ENCODE results near the gene GBX1. TPM values are rescaled to one million over a fixed set of nuclear protein-coding genes. Genes with fewer than 3 reads are reported as not detected.

GBX1 gene
- total and polyA plus RNA-seq, 2 donors: 0.07 TPM; not detected in 1

- Histone ChIP-seq H3K4me1 (ENCODE audit: control insufficient read depth in 2 of 2, insufficient read depth in 2 of 2, low read length in 2 of 2) (no peaks in the 10 kb centered on the region), H3K4me3 (ENCODE audit: low read length in 2 of 2) (no peak overlapping the region), H3K9me3 (ENCODE audit: control insufficient read depth in 2 of 2, insufficient read depth in 1 of 2, low read length in 1 of 2) (no peaks in the 10 kb centered on the region), H3K27ac (ENCODE audit: low read depth in 1 of 2, low read length in 1 of 2) (no peak overlapping the region), H3K36me3 (ENCODE audit: control insufficient read depth in 2 of 2, insufficient read depth in 2 of 2, low read length in 1 of 2) (peaks cover 0 to 4% of the 10 kb centered on the region in 2 donors), H3K27me3 (ENCODE audit: control insufficient read depth in 2 of 2, insufficient read depth in 1 of 2, low read length in 1 of 2) (peaks cover 2 to 18% of the 10 kb centered on the region in 2 donors)
- DNase-seq (ENCODE audit: low read depth in 6 of 9, low spot score in 9 of 9): no peak
- 97% methylated on average over 7 of the region's 7 CpGs for WGBS
These were observed 23.1 kb downstream of the GBX1 start for GRCh38 chr7:151144387-151144786.

- H3K27me3 ChIP-seq (ENCODE audit: control insufficient read depth in 2 of 2, insufficient read depth in 1 of 2, low read length in 1 of 2): peaks cover 2 to 9% of the 10 kb centered on the region in 2 donors
- 93% methylated on average over 25 of the region's 25 CpGs for WGBS
- H3K4me1 ChIP-seq (ENCODE audit: control insufficient read depth in 2 of 2, insufficient read depth in 2 of 2, low read length in 2 of 2): no peaks in the 10 kb centered on the region
- H3K27ac ChIP-seq (ENCODE audit: low read depth in 1 of 2, low read length in 1 of 2): no peak overlapping the region
- H3K9me3 ChIP-seq (ENCODE audit: control insufficient read depth in 2 of 2, insufficient read depth in 1 of 2, low read length in 1 of 2): no peaks in the 10 kb centered on the region
- peaks cover 0 to 4% of the 10 kb centered on the region in 2 donors for H3K36me3 ChIP-seq (ENCODE audit: control insufficient read depth in 2 of 2, insufficient read depth in 2 of 2, low read length in 1 of 2)
- no peak overlapping the region for H3K4me3 ChIP-seq (ENCODE audit: low read length in 2 of 2)
- no peak for DNase-seq (ENCODE audit: low read depth in 6 of 9, low spot score in 9 of 9)
These were observed 24.1 kb downstream of the GBX1 start for GRCh38 chr7:151143261-151144015.

GRCh38 chr7:151142686-151143040 lies 24.8 kb downstream of the GBX1 start:
- Histone ChIP-seq H3K27ac (ENCODE audit: low read depth in 1 of 2, low read length in 1 of 2) (no peak overlapping the region), H3K4me3 (ENCODE audit: low read length in 2 of 2) (no peak overlapping the region), H3K4me1 (ENCODE audit: control insufficient read depth in 2 of 2, insufficient read depth in 2 of 2, low read length in 2 of 2) (no peaks in the 10 kb centered on the region), H3K9me3 (ENCODE audit: control insufficient read depth in 2 of 2, insufficient read depth in 1 of 2, low read length in 1 of 2) (no peaks in the 10 kb centered on the region), H3K27me3 (ENCODE audit: control insufficient read depth in 2 of 2, insufficient read depth in 1 of 2, low read length in 1 of 2) (peaks cover 0 to 3% of the 10 kb centered on the region in 2 donors), H3K36me3 (ENCODE audit: control insufficient read depth in 2 of 2, insufficient read depth in 2 of 2, low read length in 1 of 2) (peaks cover 0 to 4% of the 10 kb centered on the region in 2 donors)
- no peak for DNase-seq (ENCODE audit: low read depth in 6 of 9, low spot score in 9 of 9)
- WGBS: 88% methylated on average over 10 of the region's 10 CpGs

GRCh38 chr7:151141855-151142685 lies 25.4 kb downstream of the GBX1 start:
- DNase-seq (ENCODE audit: low read depth in 6 of 9, low spot score in 9 of 9): no peak
- WGBS: 98% methylated on average over 31 of the region's 31 CpGs
- no peak overlapping the region for H3K27ac ChIP-seq (ENCODE audit: low read depth in 1 of 2, low read length in 1 of 2)
- H3K27me3 ChIP-seq (ENCODE audit: control insufficient read depth in 2 of 2, insufficient read depth in 1 of 2, low read length in 1 of 2): peaks cover 0 to under 1% of the 10 kb centered on the region in 2 donors
- H3K4me1 ChIP-seq (ENCODE audit: control insufficient read depth in 2 of 2, insufficient read depth in 2 of 2, low read length in 2 of 2): no peaks in the 10 kb centered on the region
- no peak overlapping the region for H3K4me3 ChIP-seq (ENCODE audit: low read length in 2 of 2)
- H3K36me3 ChIP-seq (ENCODE audit: control insufficient read depth in 2 of 2, insufficient read depth in 2 of 2, low read length in 1 of 2): peaks cover 0 to 4% of the 10 kb centered on the region in 2 donors
- no peaks in the 10 kb centered on the region for H3K9me3 ChIP-seq (ENCODE audit: control insufficient read depth in 2 of 2, insufficient read depth in 1 of 2, low read length in 1 of 2)

- H3K36me3 ChIP-seq (ENCODE audit: control insufficient read depth in 2 of 2, insufficient read depth in 2 of 2, low read length in 1 of 2): peaks cover 0 to 4% of the 10 kb centered on the region in 2 donors
- H3K9me3 ChIP-seq (ENCODE audit: control insufficient read depth in 2 of 2, insufficient read depth in 1 of 2, low read length in 1 of 2): no peaks in the 10 kb centered on the region
- WGBS: 99% methylated on average over 9 of the region's 9 CpGs
- H3K27me3 ChIP-seq (ENCODE audit: control insufficient read depth in 2 of 2, insufficient read depth in 1 of 2, low read length in 1 of 2): no peaks in the 10 kb centered on the region
- H3K4me3 ChIP-seq (ENCODE audit: low read length in 2 of 2): no peak overlapping the region
- H3K27ac ChIP-seq (ENCODE audit: low read depth in 1 of 2, low read length in 1 of 2): no peak overlapping the region
- no peaks in the 10 kb centered on the region for H3K4me1 ChIP-seq (ENCODE audit: control insufficient read depth in 2 of 2, insufficient read depth in 2 of 2, low read length in 2 of 2)
- DNase-seq (ENCODE audit: low read depth in 6 of 9, low spot score in 9 of 9): no peak
These were observed 26.1 kb downstream of the GBX1 start for GRCh38 chr7:151141311-151141854.

DNA sequence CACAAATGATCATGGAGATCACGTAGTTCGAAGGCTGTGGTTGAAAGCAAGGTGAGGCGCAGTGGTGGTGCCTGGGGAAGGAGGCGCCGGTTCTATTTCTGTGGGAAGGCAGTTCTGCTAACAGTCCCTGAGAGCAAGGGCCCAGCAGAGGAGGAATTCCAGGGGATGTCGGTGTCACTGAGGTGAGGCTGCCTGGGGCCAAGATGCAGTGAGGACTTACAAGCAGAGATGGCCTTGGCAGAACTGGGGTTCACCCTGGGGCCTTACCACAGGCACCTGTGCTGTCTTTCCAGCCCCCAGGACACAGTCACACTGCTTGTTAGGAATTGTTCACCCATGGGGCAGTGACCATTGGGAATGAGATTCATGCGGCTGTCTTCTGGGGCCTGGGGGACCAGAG lies 26.7 kb downstream of the GBX1 start:
- H3K27me3 ChIP-seq (ENCODE audit: control insufficient read depth in 2 of 2, insufficient read depth in 1 of 2, low read length in 1 of 2): no peaks in the 10 kb centered on the region
- H3K4me1 ChIP-seq (ENCODE audit: control insufficient read depth in 2 of 2, insufficient read depth in 2 of 2, low read length in 2 of 2): no peaks in the 10 kb centered on the region
- H3K9me3 ChIP-seq (ENCODE audit: control insufficient read depth in 2 of 2, insufficient read depth in 1 of 2, low read length in 1 of 2): no peaks in the 10 kb centered on the region
- WGBS: 98% methylated on average over 7 of the region's 7 CpGs
- H3K27ac ChIP-seq (ENCODE audit: low read depth in 1 of 2, low read length in 1 of 2): no peak overlapping the region
- no peak for DNase-seq (ENCODE audit: low read depth in 6 of 9, low spot score in 9 of 9)
- peaks cover 0 to 4% of the 10 kb centered on the region in 2 donors for H3K36me3 ChIP-seq (ENCODE audit: control insufficient read depth in 2 of 2, insufficient read depth in 2 of 2, low read length in 1 of 2)
- no peak overlapping the region for H3K4me3 ChIP-seq (ENCODE audit: low read length in 2 of 2)

GRCh38 chr7:151139791-151140190 lies 27.7 kb downstream of the GBX1 start:
- Histone ChIP-seq H3K4me3 (ENCODE audit: low read length in 2 of 2) (no peak overlapping the region), H3K9me3 (ENCODE audit: control insufficient read depth in 2 of 2, insufficient read depth in 1 of 2, low read length in 1 of 2) (no peaks in the 10 kb centered on the region), H3K27me3 (ENCODE audit: control insufficient read depth in 2 of 2, insufficient read depth in 1 of 2, low read length in 1 of 2) (peaks cover 0 to 2% of the 10 kb centered on the region in 2 donors), H3K36me3 (ENCODE audit: control insufficient read depth in 2 of 2, insufficient read depth in 2 of 2, low read length in 1 of 2) (peaks cover 0 to 4% of the 10 kb centered on the region in 2 donors), H3K27ac (ENCODE audit: low read depth in 1 of 2, low read length in 1 of 2) (no peak overlapping the region), H3K4me1 (ENCODE audit: control insufficient read depth in 2 of 2, insufficient read depth in 2 of 2, low read length in 2 of 2) (no peaks in the 10 kb centered on the region)
- DNase-seq (ENCODE audit: low read depth in 6 of 9, low spot score in 9 of 9): no peak
- 96% methylated on average over 9 of the region's 9 CpGs for WGBS

DNA sequence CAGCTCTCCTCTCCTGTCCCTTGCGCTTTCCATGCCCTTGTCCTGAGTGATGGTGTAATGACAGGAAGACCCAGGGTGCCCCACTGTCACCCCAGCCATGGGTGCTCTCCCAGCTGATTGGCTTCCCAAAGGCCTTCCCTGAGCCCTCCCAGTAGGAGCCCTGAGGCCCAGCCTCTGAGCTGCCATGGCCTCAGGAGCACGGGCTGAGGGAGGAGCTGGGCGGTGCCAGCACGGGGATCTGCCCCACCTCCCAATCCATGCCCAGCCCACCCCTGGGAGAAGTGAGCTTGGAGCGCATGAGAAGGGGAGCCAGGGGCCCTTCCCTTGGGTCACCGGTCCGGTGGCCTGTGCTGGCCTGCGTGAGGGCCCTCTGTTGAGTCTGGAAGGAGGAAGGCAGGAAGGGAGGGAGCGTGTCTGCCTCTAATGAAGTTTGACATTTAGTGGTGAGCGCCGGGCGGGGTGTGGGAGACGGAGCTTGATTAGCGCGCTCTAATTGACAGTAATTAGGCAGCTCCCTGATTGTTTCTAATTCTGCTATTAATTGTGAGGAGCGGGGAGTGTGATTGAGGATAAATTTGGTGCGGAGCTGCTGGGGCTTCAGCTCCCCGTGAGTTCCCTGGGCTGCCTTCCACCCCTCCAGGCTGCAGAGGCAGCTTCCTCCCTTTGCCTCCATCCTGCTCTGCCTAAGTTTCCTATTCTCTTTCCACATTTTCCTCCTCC lies 28.3 kb downstream of the GBX1 start:
- DNase-seq (ENCODE audit: low read depth in 6 of 9, low spot score in 9 of 9): no peak
- Histone ChIP-seq H3K27me3 (ENCODE audit: control insufficient read depth in 2 of 2, insufficient read depth in 1 of 2, low read length in 1 of 2) (peaks cover 0 to 2% of the 10 kb centered on the region in 2 donors), H3K4me1 (ENCODE audit: control insufficient read depth in 2 of 2, insufficient read depth in 2 of 2, low read length in 2 of 2) (no peaks in the 10 kb centered on the region), H3K36me3 (ENCODE audit: control insufficient read depth in 2 of 2, insufficient read depth in 2 of 2, low read length in 1 of 2) (peaks cover 0 to 4% of the 10 kb centered on the region in 2 donors), H3K4me3 (ENCODE audit: low read length in 2 of 2) (no peak overlapping the region), H3K9me3 (ENCODE audit: control insufficient read depth in 2 of 2, insufficient read depth in 1 of 2, low read length in 1 of 2) (no peaks in the 10 kb centered on the region), H3K27ac (ENCODE audit: low read depth in 1 of 2, low read length in 1 of 2) (no peak overlapping the region)
- WGBS: 96% methylated on average over 18 of the region's 18 CpGs
